ENCODE measurements around the gene PPIA.

The PPIA gene

GRCh38 chr7:44767134-44767911, 29.2 kb upstream of the PPIA start:
- Histone ChIP-seq H3K4me1 (peaks cover 19% of the 10 kb centered on the region), H3K4me3 (ENCODE audit: low read depth, low read length) (no peak overlapping the region), H3K36me3 (peaks cover 25% of the 10 kb centered on the region), H3K9me3 (no peaks in the 10 kb centered on the region), H3K27me3 (no peaks in the 10 kb centered on the region)
- DNase-seq: no peak
- TF ChIP-seq CTCF (IDR thresholded peaks at IDR 0.05; ENCODE audit: low read depth, low read length): no peak

- peaks cover 17% of the 10 kb centered on the region for H3K4me1 ChIP-seq
- no peaks in the 10 kb centered on the region for H3K9me3 ChIP-seq
- no peak for TF ChIP-seq CTCF (IDR thresholded peaks at IDR 0.05; ENCODE audit: low read depth, low read length)
- peak; percentile 43 for DNase-seq
- no peaks in the 10 kb centered on the region for H3K27me3 ChIP-seq
- H3K4me3 ChIP-seq (ENCODE audit: low read depth, low read length): no peak overlapping the region; the same call in 1 of the 2 replicates
- peaks cover 25% of the 10 kb centered on the region for H3K36me3 ChIP-seq
Measured at GRCh38 chr7:44767912-44768627, 28.4 kb upstream of the PPIA start.

GRCh38 chr7:44768628-44769371, 27.7 kb upstream of the PPIA start:
- Histone ChIP-seq H3K4me1 (peaks cover 17% of the 10 kb centered on the region), H3K9me3 (no peaks in the 10 kb centered on the region), H3K36me3 (peaks cover 22% of the 10 kb centered on the region), H3K27me3 (no peaks in the 10 kb centered on the region), H3K4me3 (ENCODE audit: low read depth, low read length) (no peak overlapping the region; the same call in 1 of the 2 replicates)
- DNase-seq: peak; percentile 53
- no peak for TF ChIP-seq CTCF (IDR thresholded peaks at IDR 0.05; ENCODE audit: low read depth, low read length)

- Histone ChIP-seq H3K36me3 (peaks cover 18% of the 10 kb centered on the region), H3K4me1 (peaks cover 17% of the 10 kb centered on the region), H3K27me3 (no peaks in the 10 kb centered on the region), H3K4me3 (ENCODE audit: low read depth, low read length) (no peak overlapping the region), H3K9me3 (no peaks in the 10 kb centered on the region)
- TF ChIP-seq CTCF (IDR thresholded peaks at IDR 0.05; ENCODE audit: low read depth, low read length): no peak
- no peak for DNase-seq
Measured at GRCh38 chr7:44769376-44769775, 27.1 kb upstream of the PPIA start.

GRCh38 chr7:44769776-44770294, 26.6 kb upstream of the PPIA start:
- H3K4me1 ChIP-seq: peaks cover 17% of the 10 kb centered on the region
- no peak for DNase-seq
- peaks cover 13% of the 10 kb centered on the region for H3K36me3 ChIP-seq

More at GRCh38 chr7:44769776-44770294, 26.6 kb upstream of the PPIA start:
- H3K4me3 ChIP-seq (ENCODE audit: low read depth, low read length): no peak overlapping the region
- H3K9me3 ChIP-seq: no peaks in the 10 kb centered on the region
- no peaks in the 10 kb centered on the region for H3K27me3 ChIP-seq
- no peak for TF ChIP-seq CTCF (IDR thresholded peaks at IDR 0.05; ENCODE audit: low read depth, low read length)
